Hepatocyte (in vitro differentiated cells): ENCODE data around the gene EXOC6. TPM values are rescaled to one million over a fixed set of nuclear protein-coding genes. Genes with fewer than 3 reads are reported as not detected.

ENCODE experiments used
- DNase-seq: peaks from one replicate; pipeline ENCODE4 v3.0.0-alpha.2; 2016; ENCODE audit warnings: low spot score
- H2AFZ ChIP-seq: fragments of 200-600 bp; sonication (generic); 2 replicates; pipeline ENCODE4 v1.6.0; 2016; ENCODE audit warnings: antibody characterized with exemption, mild to moderate bottlenecking
- H3K27ac ChIP-seq: fragments of 200-600 bp; sonication (generic); 2 replicates; pipeline ENCODE4 v1.5.1; 2016; ENCODE audit warnings: mild to moderate bottlenecking
- H3K27me3 ChIP-seq: fragments of 200-600 bp; sonication (generic); 2 replicates; pipeline ENCODE4 v1.6.1; 2016
- H3K36me3 ChIP-seq: fragments of 200-600 bp; sonication (generic); replicated peaks from 2 replicates; pipeline ENCODE4 v1.5.1; 2016; ENCODE audit warnings: low read depth; ENCODE audit not compliant: insufficient read depth
- H3K4me1 ChIP-seq: fragments of 200-600 bp; sonication (generic); 2 replicates; pipeline ENCODE4 v1.5.1; 2016; ENCODE audit warnings: mild to moderate bottlenecking, moderate library complexity; ENCODE audit not compliant: insufficient read depth
- H3K4me2 ChIP-seq: fragments of 200-600 bp; sonication (generic); 2 replicates; pipeline ENCODE4 v1.6.0; 2016
- H3K4me3 ChIP-seq: fragments of 200-600 bp; sonication (generic); 2 replicates; pipeline ENCODE4 v1.5.1; 2016; ENCODE audit warnings: mild to moderate bottlenecking
- H3K79me2 ChIP-seq: fragments of 200-600 bp; sonication (generic); 2 replicates; pipeline ENCODE4 v1.6.0; 2017; ENCODE audit warnings: mild to moderate bottlenecking
- H3K9me2 ChIP-seq: fragments of 200-600 bp; sonication (generic); replicated peaks from 2 replicates; pipeline ENCODE4 v1.6.0; 2017; ENCODE audit warnings: mild to moderate bottlenecking; ENCODE audit not compliant: insufficient read depth
- H3K9me3 ChIP-seq: fragments of 200-600 bp; sonication (generic); 2 replicates; pipeline ENCODE4 v1.5.1; 2016; ENCODE audit warnings: low read depth, mild to moderate bottlenecking
- H4K20me1 ChIP-seq: fragments of 200-600 bp; sonication (generic); 2 replicates; pipeline ENCODE4 v1.6.0; 2016; ENCODE audit warnings: mild to moderate bottlenecking; ENCODE audit not compliant: insufficient read depth, poor library complexity, severe bottlenecking
- EZH2 ChIP-seq: fragments of 200-600 bp; sonication (generic); IDR thresholded peaks from 2 replicates; pipeline ENCODE4 v1.6.1; 2016; ENCODE audit warnings: antibody characterized with exemption, mild to moderate bottlenecking, borderline replicate concordance
- EZH2phosphoT487 ChIP-seq: fragments of 200-600 bp; sonication (generic); IDR thresholded peaks from one replicate; pipeline ENCODE4 v1.6.1; 2018; ENCODE audit warnings: antibody characterized with exemption, mild to moderate bottlenecking, low read depth, moderate library complexity; ENCODE audit not compliant: unreplicated experiment, severe bottlenecking
- WGBS: methylation state at CpG from one replicate; pipeline ENCODE4 v1.1.6; 2016; ENCODE audit warnings: low lambda C conversion rate; ENCODE audit errors: missing lambda C conversion rate; 5-methylcytosine and 5-hydroxymethylcytosine counted together
- polyA plus RNA-seq: library from polyadenylated mRNA; unstranded; fragments of >200 nt; fragmentation: Nextera tagmentation; extraction: Ambion mirVana; gene quantifications from 2 replicates; pipeline ENCODE4 v1.2.1, GENCODE V29; 2016
- total RNA-seq: library from RNA; depleted of rRNA; stranded (reverse); fragments of >200 nt; gene quantifications from 2 replicates; pipeline ENCODE4 v1.2.3, GENCODE V29; 2014
- TF ChIP-seq, protein P1 (sequence below): fragments of 200-600 bp; sonication (generic); IDR thresholded peaks from 2 replicates; pipeline ENCODE4 v1.5.1; 2016; ENCODE audit warnings: antibody characterized with exemption, mild to moderate bottlenecking; ENCODE audit not compliant: poor library complexity

Gene EXOC6
- total and polyA plus RNA-seq, 2 experiments from 2014 or later: 5.8 to 11.7 TPM

DNA sequence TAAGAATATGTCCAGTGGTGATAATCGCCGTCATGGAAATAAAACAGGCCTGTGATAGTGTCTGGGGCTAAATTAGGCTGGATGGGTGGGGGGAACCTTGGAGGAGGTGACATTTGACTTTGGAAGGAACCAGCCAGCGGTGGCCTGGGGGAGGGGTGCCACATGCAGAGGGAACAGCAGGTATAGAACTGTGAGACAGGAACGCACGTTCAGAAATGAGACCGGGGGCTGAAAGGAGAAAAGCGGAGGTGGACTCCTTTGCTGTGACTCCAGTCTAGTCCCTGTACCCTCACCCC lies 222.8 kb downstream of the EXOC6 start:
- peak overlapping the region; percentile 97 for H3K4me2 ChIP-seq
- no peak overlapping the region for H3K4me3 ChIP-seq
- no peaks in the 10 kb centered on the region for H3K9me2 ChIP-seq
- H3K9me3 ChIP-seq: no peaks in the 10 kb centered on the region
- H4K20me1 ChIP-seq: no peaks in the 10 kb centered on the region
- TF ChIP-seq, protein P1, sequence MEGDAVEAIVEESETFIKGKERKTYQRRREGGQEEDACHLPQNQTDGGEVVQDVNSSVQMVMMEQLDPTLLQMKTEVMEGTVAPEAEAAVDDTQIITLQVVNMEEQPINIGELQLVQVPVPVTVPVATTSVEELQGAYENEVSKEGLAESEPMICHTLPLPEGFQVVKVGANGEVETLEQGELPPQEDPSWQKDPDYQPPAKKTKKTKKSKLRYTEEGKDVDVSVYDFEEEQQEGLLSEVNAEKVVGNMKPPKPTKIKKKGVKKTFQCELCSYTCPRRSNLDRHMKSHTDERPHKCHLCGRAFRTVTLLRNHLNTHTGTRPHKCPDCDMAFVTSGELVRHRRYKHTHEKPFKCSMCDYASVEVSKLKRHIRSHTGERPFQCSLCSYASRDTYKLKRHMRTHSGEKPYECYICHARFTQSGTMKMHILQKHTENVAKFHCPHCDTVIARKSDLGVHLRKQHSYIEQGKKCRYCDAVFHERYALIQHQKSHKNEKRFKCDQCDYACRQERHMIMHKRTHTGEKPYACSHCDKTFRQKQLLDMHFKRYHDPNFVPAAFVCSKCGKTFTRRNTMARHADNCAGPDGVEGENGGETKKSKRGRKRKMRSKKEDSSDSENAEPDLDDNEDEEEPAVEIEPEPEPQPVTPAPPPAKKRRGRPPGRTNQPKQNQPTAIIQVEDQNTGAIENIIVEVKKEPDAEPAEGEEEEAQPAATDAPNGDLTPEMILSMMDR: no peak
- TF ChIP-seq EZH2: no peak
- TF ChIP-seq EZH2phosphoT487: no peak
- no peaks in the 10 kb centered on the region for H3K79me2 ChIP-seq
- H3K36me3 ChIP-seq: no peaks in the 10 kb centered on the region
- no peak overlapping the region for H3K27ac ChIP-seq
- peaks cover 28% of the 10 kb centered on the region for H3K4me1 ChIP-seq
- H2AFZ ChIP-seq: no peak overlapping the region
- peaks cover 96% of the 10 kb centered on the region for H3K27me3 ChIP-seq
- DNase-seq: no peak
- WGBS: 51% methylated on average over 7 of the region's 7 CpGs

DNA sequence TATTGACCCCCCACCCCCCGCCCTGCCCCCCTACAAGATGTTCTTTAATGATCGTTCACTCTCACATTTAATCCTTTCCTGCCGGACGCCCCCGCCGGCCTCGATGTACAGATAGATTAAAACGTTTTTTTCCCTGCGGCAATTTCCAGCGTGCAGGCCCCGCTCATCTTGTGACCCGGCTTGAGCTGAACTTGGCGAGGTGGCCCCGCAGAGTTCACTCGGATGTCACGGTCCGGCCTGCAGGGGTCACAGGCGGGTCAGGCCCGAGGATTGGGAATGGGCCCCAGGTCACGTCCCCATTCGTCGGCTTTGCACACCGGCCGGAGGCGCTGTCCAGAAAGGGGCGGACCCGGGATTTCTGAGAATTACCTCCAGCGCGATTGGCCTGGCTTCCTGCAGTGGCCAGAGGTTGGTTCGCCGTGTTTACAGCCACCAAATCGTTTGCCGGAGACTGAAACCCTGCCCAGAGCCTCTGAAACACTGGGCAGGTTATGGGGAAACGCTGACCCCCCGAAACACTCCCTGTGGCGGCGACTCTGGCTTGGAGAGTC lies 223.4 kb downstream of the EXOC6 start:
- no peaks in the 10 kb centered on the region for H3K9me3 ChIP-seq
- peaks cover 28% of the 10 kb centered on the region for H3K4me1 ChIP-seq
- peak overlapping the region; percentile 58 for H3K4me3 ChIP-seq
- no peaks in the 10 kb centered on the region for H4K20me1 ChIP-seq
- no peaks in the 10 kb centered on the region for H3K79me2 ChIP-seq
- H3K27ac ChIP-seq: no peak overlapping the region
- peak overlapping the region; percentile 66 for H2AFZ ChIP-seq
- no peaks in the 10 kb centered on the region for H3K36me3 ChIP-seq
- no peak for TF ChIP-seq EZH2phosphoT487
- peak; percentile 64 for TF ChIP-seq EZH2
- TF ChIP-seq, protein P1: no peak
- H3K4me2 ChIP-seq: peak overlapping the region; percentile 97
- peak; percentile 48 for DNase-seq
- WGBS: 3% methylated on average over 37 of the region's 37 CpGs
- no peaks in the 10 kb centered on the region for H3K9me2 ChIP-seq
- H3K27me3 ChIP-seq: peaks cover 96% of the 10 kb centered on the region

DNA sequence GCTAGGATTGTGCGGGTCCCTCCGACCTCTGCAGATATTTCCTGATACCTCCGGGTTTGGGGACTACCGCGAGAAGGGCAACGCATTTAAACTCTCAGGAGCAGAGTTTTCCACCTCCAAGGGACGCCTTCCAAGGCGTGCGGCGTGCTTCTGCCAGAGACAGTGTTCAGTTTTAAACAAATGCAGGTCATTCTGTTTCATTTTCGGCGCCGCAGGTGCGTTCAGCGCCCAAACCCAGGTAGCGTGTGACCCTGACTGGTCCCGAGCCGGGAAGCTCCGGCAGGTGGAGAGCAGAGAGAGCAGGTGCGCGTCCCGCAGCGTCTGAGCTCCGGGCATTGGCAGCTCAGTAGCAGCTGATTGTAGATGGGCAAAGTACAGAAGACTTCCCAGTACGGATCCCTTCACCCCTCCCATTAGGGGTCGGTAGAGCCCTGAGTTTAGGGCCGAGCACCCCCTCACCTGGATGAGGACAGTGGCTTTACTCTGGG lies 223.9 kb downstream of the EXOC6 start:
- Histone ChIP-seq H3K4me1 (peaks cover 28% of the 10 kb centered on the region), H3K4me3 (peak overlapping the region; percentile 58), H3K9me2 (no peaks in the 10 kb centered on the region), H3K27me3 (peaks cover 93% of the 10 kb centered on the region), H3K36me3 (no peaks in the 10 kb centered on the region), H4K20me1 (no peaks in the 10 kb centered on the region), H3K4me2 (peak overlapping the region; percentile 97), H2AFZ (peak overlapping the region; percentile 66), H3K79me2 (no peaks in the 10 kb centered on the region), H3K27ac (no peak overlapping the region), H3K9me3 (no peaks in the 10 kb centered on the region)
- no peak for DNase-seq
- WGBS: 4% methylated on average over 27 of the region's 27 CpGs
- TF ChIP-seq, protein P1: no peak
- TF ChIP-seq EZH2: peak; percentile 22
